KOPT-K1 (cell line): ENCODE measurements around the gene TNKS1BP1.
A peak's percentile ranks its signal among the peaks of the same experiment; 100 is the strongest.

Experiments used
- H3K27ac ChIP-seq: fragments of 200-600 bp; sonication (generic); 2 replicates; pipeline ENCODE4 v1.5.1; 2016; ENCODE audit warnings: antibody characterized with exemption, mild to moderate bottlenecking, low read depth, low read length; ENCODE audit not compliant: poor library complexity, severe bottlenecking
- H3K36me3 ChIP-seq: fragments of 200-600 bp; sonication (generic); 2 replicates; pipeline ENCODE4 v1.5.1; 2017; ENCODE audit warnings: antibody characterized with exemption, mild to moderate bottlenecking, low read length, moderate library complexity; ENCODE audit not compliant: insufficient read depth
- H3K9me3 ChIP-seq: fragments of 200-600 bp; sonication (generic); 2 replicates; pipeline ENCODE4 v1.5.1; 2017; ENCODE audit warnings: antibody characterized with exemption, low read length, mild to moderate bottlenecking; ENCODE audit not compliant: insufficient read depth, poor library complexity, severe bottlenecking

TNKS1BP1 gene

GRCh38 chr11:57330029-57330428 is 5.3 kb upstream of the TNKS1BP1 start:
- peaks cover 91% of the 10 kb centered on the region for H3K36me3 ChIP-seq
- H3K27ac ChIP-seq: no peak overlapping the region
- H3K9me3 ChIP-seq: no peaks in the 10 kb centered on the region

GRCh38 chr11:57327721-57328120 is 3.0 kb upstream of the TNKS1BP1 start:
- Histone ChIP-seq H3K36me3 (peaks cover 73% of the 10 kb centered on the region), H3K27ac (no peak overlapping the region), H3K9me3 (no peaks in the 10 kb centered on the region)

- peaks cover 52% of the 10 kb centered on the region for H3K36me3 ChIP-seq
Measured at GRCh38 chr11:57325735-57326048, 940 bp upstream of the TNKS1BP1 start.

GRCh38 chr11:57324154-57324885 is 432 bp downstream of the TNKS1BP1 start:
- Histone ChIP-seq H3K27ac (peak overlapping the region; percentile 66), H3K36me3 (peaks cover 39% of the 10 kb centered on the region), H3K9me3 (no peaks in the 10 kb centered on the region)

More at GRCh38 chr11:57325735-57326048, 940 bp upstream of the TNKS1BP1 start:
- H3K9me3 ChIP-seq: no peaks in the 10 kb centered on the region
- peak overlapping the region; percentile 66 for H3K27ac ChIP-seq

- H3K36me3 ChIP-seq: peaks cover 34% of the 10 kb centered on the region
- no peaks in the 10 kb centered on the region for H3K9me3 ChIP-seq
- no peak overlapping the region for H3K27ac ChIP-seq
Measured at GRCh38 chr11:57323855-57324153, 948 bp downstream of the TNKS1BP1 start.

- Histone ChIP-seq H3K36me3 (peaks cover 29% of the 10 kb centered on the region), H3K9me3 (no peaks in the 10 kb centered on the region), H3K27ac (no peak overlapping the region)
Measured at GRCh38 chr11:57323167-57323854, 1.4 kb downstream of the TNKS1BP1 start.

- no peak overlapping the region for H3K27ac ChIP-seq
- no peaks in the 10 kb centered on the region for H3K9me3 ChIP-seq
- H3K36me3 ChIP-seq: peaks cover 28% of the 10 kb centered on the region
Measured at GRCh38 chr11:57322256-57323166, 2.2 kb downstream of the TNKS1BP1 start.

DNA sequence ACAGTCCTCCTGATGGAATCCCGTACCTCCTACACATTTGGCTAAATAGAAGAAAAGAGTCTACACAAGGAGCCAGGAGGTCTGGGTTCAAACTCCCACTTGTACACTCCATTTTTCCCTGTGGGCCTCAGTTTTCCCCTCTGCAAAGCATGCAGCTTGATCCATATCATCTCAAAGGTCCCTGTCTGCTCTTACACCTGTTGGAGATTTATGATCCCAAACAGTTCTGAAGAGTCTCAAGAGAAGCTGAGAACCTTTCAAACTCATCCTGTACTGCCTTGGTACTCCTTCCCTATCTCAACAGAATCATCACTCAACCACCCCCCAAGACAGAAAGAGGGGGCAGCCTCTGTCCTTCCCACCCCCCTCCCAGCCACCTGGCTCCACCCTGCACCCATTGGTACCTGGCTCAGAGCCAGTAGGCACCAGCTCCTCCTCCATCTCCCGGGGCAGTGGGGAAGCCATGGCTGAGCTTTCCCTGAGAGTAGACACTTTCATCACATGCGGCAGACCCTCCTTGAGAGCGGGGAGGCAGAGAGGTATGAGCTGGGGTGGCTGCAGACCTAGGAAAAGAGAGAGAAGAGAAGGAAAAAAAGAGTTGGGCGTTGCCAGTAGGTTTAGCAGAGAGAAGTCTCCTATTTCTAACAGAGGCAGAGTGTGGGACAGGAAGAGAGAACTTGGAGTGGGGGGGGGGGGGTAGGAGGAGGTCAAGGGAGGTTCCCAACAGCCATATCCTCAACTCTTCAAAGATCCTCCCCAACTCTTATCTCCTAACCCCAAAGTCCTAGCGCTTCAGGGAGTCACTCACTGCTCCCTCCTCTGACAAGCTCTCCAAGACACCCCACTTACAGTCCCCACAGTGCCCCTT is 3.1 kb downstream of the TNKS1BP1 start:
- Histone ChIP-seq H3K9me3 (no peaks in the 10 kb centered on the region), H3K27ac (no peak overlapping the region), H3K36me3 (peaks cover 28% of the 10 kb centered on the region)

DNA sequence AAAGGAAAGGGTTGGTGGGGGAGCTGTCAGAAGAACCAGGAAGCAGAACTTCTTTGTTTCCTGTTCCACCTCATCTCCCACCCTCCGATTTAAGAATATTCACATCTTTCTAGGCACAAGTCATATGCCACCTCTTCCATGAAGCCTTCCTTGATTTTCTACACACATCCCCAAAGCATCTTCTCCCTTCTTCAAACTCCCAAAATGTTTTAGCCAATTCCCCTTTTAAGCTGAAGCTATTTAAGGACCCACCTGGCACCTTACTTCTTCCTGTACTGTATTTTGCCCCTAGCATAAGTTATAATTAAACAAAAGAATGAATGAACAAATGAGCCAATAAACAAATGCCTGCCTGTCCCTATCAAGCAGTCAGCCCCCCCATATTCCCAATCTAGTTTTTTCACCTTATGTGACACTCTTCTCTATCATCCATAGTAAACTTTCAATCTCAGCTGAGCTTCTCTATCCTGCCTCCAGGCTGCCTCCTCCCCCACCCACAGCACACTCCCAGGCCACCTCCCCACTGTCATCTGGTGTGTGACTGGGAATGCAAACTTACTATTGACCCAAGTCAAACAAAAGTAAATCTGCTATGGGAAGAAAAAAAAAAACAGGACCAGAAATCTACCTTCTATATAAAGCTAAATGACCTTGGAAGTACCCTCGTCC is 3.9 kb downstream of the TNKS1BP1 start:
- Histone ChIP-seq H3K36me3 (peaks cover 23% of the 10 kb centered on the region), H3K9me3 (no peaks in the 10 kb centered on the region), H3K27ac (no peak overlapping the region)

- H3K36me3 ChIP-seq: peaks cover 19% of the 10 kb centered on the region; the same call in 1 of the 2 replicates
- H3K27ac ChIP-seq: no peak overlapping the region
- H3K9me3 ChIP-seq: no peaks in the 10 kb centered on the region
Measured at GRCh38 chr11:57320067-57320718, 4.6 kb downstream of the TNKS1BP1 start.

- H3K36me3 ChIP-seq: peaks cover 19% of the 10 kb centered on the region; the same call in 1 of the 2 replicates
- no peaks in the 10 kb centered on the region for H3K9me3 ChIP-seq
- no peak overlapping the region for H3K27ac ChIP-seq
Measured at GRCh38 chr11:57318178-57318577, 6.6 kb downstream of the TNKS1BP1 start.

DNA sequence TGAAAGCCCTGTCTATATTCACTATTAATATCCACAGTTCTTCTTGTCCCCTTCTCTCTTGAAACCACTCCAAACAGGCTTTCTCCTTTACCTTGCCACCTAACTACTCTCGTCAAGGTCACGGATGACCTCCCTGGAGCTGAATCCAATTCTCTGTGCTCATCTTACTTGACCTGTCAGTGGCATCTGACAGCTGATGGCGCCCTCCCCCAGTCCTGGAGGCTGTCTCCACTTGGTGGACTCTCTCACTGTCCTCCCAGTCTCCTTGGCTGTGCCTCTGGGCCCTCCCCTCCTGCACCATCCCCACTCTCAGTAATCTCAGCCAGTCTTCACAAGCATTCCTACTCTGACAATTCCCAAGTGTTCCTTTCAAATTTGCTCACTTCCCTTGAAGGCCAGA is 8.7 kb downstream of the TNKS1BP1 start:
- Histone ChIP-seq H3K36me3 (peaks cover 19% of the 10 kb centered on the region; the same call in 1 of the 2 replicates), H3K9me3 (no peaks in the 10 kb centered on the region), H3K27ac (peak overlapping the region; percentile 47)

GRCh38 chr11:57315491-57315890 is 9.3 kb downstream of the TNKS1BP1 start:
- Histone ChIP-seq H3K36me3 (peaks cover 19% of the 10 kb centered on the region; the same call in 1 of the 2 replicates), H3K9me3 (no peaks in the 10 kb centered on the region), H3K27ac (peak overlapping the region; percentile 47)
